Activated T-cell treated with anti-CD3 and anti-CD28 coated beads, Interleukin-2, amount 50 U/mL, for 4 hours (primary cell): Measurements from ENCODE around the gene NOTUM. TPM values are rescaled to one million over a fixed set of nuclear protein-coding genes. Genes with fewer than 3 reads are reported as not detected.

Experiments
- ATAC-seq, 2 donors: fragments of 200-7000 bp; cut with Tn5 transposase; one replicate each; pipeline ENCODE4 v1.10.0; 2021
- DNase-seq: peaks from one replicate; pipeline ENCODE4 v3.0.0-alpha.2; 2020
- H3K27me3 Mint-ChIP-seq: one replicate; pipeline ENCODE4 v1.8.0; 2021; ENCODE audit warnings: low read depth, mixed read lengths
- H3K36me3 Mint-ChIP-seq: one replicate; pipeline ENCODE4 v1.8.0; 2022; ENCODE audit warnings: mixed read lengths; ENCODE audit not compliant: insufficient read depth
- H3K4me1 Mint-ChIP-seq: one replicate; pipeline ENCODE4 v1.8.0; 2021; ENCODE audit warnings: low read depth, mixed read lengths
- H3K4me3 Mint-ChIP-seq: one replicate; pipeline ENCODE4 v1.8.0; 2021; ENCODE audit warnings: mild to moderate bottlenecking, moderate library complexity, mixed read lengths
- H3K9me3 Mint-ChIP-seq: one replicate; pipeline ENCODE4 v1.8.0; 2021; ENCODE audit warnings: mixed read lengths
- total RNA-seq, 3 donors: library from RNA; stranded (reverse); gene quantifications; one replicate each; pipeline ENCODE4 v1.2.1, GENCODE V29; 2021

Gene NOTUM
- total RNA-seq, 3 donors from 2014 or later: 0.40 to 0.56 (median 0.41) TPM

DNA sequence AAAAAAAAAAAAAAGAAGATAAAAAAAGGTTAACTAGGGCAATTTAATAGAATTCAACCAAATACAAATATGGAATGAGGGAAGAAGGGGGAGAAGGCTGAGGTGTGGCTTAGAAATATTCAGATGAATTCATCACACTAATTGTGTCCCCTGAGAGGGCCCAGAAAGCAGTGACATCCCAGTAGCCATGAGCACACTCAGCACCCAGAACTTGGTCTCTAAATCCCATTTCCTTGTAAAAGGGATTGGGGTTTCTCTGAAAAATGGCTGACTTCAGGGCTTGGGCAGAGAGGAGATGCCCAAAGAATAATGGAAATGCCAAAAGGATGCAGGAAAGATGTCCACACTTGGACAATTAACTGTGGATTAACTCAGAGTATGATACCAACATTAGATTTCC is 12.4 kb upstream of the NOTUM start:
- Mint-ChIP-seq H3K4me1 (peaks cover 17% of the 10 kb centered on the region), H3K27me3 (no peaks in the 10 kb centered on the region), H3K36me3 (no peaks in the 10 kb centered on the region), H3K9me3 (no peaks in the 10 kb centered on the region), H3K4me3 (no peak overlapping the region)
- DNase-seq: no peak
- no peak for ATAC-seq

DNA sequence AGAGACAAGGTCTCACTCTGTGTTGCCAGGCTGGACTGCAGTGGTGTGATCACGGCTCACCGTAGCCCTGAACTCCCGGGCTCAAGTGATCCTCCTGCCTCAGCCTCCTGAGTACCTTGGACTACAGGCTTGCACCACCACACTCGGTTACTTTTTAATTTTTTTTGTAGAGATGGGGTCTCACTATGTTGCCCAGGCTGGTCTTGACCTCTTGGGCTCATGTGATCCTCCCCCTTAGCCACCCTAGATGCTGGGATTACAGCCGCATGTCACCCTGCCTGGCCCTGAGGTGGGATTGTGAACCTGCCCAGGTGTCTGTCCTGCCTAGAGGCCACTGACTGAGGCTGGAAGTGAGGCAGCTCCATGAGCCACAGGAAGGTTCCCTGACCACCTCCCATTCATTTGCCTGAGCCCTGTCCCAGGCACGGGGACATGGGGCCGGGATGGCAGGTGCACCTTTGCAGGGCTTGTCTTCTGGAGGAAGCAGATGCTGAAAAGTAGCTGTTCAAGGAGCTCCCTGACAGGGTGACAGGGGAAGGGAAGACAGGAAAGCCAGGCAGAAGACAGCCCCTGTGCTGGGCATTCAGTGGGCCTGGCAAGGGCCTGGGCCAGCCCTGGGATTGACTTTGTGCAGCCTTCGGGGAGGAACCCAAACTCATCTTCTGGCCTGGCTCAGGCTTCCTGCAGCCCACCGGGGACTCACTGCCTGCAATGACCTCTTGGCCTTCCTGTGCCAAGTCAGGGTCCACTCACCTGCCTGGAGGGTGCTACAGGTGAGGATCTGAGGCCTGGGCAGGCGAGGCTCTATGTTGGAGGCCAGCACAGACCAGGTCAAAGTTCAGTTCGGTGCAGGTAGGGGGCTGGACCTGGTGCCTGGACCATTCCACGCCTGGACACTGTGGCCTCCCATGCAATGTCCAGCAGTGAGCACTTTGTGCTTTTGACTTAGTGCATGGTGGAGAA is 8.1 kb upstream of the NOTUM start:
- Mint-ChIP-seq H3K4me1 (peaks cover 11% of the 10 kb centered on the region), H3K27me3 (no peaks in the 10 kb centered on the region), H3K4me3 (no peak overlapping the region), H3K36me3 (no peaks in the 10 kb centered on the region), H3K9me3 (no peaks in the 10 kb centered on the region)
- ATAC-seq (no peak), DNase-seq (no peak)

DNA sequence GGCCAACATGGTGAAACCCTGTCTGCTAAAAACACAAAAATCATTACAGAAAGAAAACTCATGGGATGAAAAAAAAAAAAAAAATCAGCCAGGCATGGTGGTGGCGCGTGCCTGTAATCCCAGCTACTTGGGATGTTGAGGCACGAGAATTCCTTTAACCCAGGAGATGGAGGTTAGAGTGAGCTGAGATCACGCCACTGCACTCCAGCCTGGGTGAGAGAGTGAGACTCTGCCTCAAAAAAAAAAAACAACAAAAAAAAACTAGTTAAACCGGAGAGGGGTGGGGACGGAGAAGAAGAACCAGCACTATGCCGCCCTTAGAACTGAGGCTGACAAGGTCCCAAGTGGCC is 7.4 kb upstream of the NOTUM start:
- Mint-ChIP-seq H3K36me3 (no peaks in the 10 kb centered on the region), H3K9me3 (no peaks in the 10 kb centered on the region), H3K4me1 (peaks cover 11% of the 10 kb centered on the region), H3K4me3 (peak overlapping the region; percentile 61), H3K27me3 (no peaks in the 10 kb centered on the region)
- DNase-seq (no peak), ATAC-seq (no peak)

DNA sequence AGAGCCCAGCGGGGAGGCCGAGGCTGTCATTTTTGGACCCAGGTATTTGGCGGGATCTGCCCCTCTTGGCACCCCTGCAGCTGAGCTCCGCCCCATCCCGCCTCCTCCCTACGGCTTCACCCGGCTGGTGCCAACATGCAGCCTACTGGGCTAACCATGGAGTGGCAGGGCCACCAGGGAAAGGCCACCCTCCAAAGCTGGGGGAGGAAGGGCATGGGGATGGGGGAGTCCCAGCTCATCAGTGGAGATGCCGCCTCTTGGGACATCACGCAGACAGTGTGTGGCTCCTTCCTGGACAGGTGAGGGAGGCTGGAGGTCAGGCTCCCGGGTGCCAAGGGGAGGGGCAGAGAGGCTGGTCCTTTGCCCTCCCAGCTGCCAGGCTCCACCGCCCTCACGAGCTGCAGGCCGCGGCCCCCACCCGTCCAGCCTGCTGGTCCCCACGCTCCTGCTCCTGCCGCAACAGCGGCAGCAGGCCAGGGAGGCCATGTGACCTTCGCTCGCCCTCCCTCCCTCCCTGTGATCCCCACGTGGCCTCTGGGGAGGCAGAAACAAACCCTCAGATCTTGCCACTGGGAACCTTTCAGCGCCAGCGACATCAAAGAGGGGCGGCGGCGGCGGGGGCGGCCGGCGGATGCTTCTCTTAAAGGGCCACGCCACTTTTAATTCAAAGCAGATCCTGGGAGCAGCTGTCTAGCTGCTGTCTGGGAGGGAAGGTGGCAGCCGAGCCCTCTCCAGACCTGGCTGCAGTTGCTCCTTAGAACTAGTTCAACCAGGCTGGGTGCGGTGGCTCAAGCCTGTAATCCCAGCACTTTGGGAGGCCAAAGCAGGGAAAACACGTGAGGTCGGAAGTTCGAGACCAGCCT is 6.8 kb upstream of the NOTUM start:
- Mint-ChIP-seq H3K36me3 (no peaks in the 10 kb centered on the region), H3K9me3 (no peaks in the 10 kb centered on the region), H3K4me3 (peak overlapping the region; percentile 61), H3K27me3 (peaks cover 2% of the 10 kb centered on the region), H3K4me1 (peaks cover 11% of the 10 kb centered on the region)
- peak; percentile 96 to 98 for ATAC-seq
- peak; percentile 89 for DNase-seq

DNA sequence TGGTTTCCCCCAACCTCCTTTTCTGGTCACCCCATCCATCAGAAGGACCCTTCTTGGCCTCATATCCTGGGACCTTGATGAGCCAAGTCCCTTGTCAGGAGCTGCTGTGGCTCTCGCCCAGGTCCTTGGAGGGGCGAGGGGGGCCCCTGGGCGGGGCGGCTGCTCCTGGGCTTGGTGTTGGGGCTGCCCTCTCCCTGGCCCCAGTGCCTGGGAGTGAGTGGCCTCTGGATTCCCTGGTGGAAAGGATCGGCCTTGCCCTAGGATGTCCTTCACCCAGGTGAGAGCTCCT is 6.2 kb upstream of the NOTUM start:
- Mint-ChIP-seq H3K9me3 (no peaks in the 10 kb centered on the region), H3K36me3 (no peaks in the 10 kb centered on the region), H3K4me3 (no peak overlapping the region), H3K4me1 (peaks cover 11% of the 10 kb centered on the region), H3K27me3 (peaks cover 4% of the 10 kb centered on the region)
- ATAC-seq (peak in 1 of 2 donors; percentile 4), DNase-seq (no peak)

DNA sequence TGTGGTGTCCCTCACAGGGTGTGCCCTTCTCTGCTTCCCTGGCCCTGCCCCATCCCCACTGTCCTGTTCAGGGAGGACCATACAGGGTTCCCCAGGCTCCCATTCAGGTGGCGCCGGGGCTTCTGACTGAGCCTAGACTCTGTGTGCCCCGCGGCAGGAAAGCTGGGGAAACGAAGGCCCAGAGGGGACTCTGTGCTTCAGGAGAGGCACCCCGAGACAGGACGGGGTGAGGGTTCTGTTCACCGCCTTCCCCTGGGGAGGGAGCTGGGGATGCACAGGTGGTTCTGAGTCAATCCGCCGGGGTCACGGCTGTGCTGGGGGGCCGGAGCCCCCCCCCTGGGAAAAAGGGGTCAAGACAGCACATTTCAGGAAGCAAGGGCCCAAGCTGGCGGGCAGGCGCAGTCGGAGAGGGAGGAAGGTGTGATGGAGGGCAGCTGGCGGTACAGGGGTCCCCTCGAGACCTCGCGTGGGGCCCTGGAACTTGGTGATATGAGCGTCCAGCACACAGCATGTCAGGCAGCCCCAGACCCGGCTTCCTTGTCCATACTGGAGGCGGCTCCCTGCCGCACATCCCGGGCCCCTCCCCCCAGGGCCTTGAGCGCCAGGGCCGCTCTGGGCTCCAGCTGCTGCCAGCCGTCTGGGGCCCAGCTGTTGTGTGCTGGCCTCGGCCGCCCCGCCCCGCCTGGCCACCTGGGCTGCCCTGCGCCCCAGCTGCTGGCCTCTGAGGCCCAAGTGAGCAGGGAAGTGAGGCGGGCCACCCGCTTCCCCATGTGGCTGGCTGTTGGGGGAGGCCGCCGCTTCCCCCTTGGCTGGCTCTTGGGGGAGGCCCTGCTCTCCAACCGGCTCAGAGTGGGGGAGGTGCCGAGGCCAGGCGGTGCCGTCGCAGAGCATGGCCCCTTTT is 5.6 kb upstream of the NOTUM start:
- Mint-ChIP-seq H3K9me3 (no peaks in the 10 kb centered on the region), H3K27me3 (peaks cover 6% of the 10 kb centered on the region), H3K4me3 (no peak overlapping the region), H3K4me1 (peaks cover 11% of the 10 kb centered on the region), H3K36me3 (no peaks in the 10 kb centered on the region)
- DNase-seq: no peak
- no peak for ATAC-seq

DNA sequence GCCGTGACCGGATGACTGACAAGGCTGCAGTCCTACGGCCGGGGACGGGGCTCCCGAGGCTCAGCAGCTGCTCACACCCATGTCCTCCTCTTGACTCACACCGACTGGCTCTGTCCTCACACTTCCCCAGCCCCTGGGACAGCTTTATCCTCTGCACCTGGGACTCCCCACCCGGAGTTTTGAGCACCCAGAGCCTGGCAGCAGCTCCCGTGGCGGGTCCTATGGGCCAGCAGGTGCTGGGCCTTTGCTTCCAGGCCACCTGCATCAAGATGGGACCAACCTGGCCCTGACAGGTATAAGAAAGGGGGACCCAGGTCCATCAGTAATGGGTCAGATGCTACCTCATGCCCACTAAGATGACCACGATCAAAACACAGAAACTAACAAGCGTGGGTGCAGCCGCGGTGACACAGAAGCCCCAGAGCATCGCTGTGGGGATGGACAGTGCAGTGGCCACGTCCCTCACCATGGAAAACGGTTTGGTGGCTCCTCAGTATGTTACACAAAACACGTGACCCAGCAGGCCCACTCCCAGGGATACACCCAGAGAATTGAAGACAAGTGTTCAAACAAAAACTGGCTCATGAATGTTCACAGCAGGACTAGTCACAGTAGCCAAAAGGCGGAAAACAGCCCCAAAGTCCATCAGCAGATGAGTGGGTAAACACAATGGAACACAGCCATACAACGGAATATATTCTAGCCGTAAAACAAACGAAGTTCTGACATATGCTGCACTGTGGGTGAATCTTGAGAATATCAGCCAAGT is 3.3 kb upstream of the NOTUM start:
- ATAC-seq: no peak
- no peak overlapping the region for H3K4me3 Mint-ChIP-seq

DNA sequence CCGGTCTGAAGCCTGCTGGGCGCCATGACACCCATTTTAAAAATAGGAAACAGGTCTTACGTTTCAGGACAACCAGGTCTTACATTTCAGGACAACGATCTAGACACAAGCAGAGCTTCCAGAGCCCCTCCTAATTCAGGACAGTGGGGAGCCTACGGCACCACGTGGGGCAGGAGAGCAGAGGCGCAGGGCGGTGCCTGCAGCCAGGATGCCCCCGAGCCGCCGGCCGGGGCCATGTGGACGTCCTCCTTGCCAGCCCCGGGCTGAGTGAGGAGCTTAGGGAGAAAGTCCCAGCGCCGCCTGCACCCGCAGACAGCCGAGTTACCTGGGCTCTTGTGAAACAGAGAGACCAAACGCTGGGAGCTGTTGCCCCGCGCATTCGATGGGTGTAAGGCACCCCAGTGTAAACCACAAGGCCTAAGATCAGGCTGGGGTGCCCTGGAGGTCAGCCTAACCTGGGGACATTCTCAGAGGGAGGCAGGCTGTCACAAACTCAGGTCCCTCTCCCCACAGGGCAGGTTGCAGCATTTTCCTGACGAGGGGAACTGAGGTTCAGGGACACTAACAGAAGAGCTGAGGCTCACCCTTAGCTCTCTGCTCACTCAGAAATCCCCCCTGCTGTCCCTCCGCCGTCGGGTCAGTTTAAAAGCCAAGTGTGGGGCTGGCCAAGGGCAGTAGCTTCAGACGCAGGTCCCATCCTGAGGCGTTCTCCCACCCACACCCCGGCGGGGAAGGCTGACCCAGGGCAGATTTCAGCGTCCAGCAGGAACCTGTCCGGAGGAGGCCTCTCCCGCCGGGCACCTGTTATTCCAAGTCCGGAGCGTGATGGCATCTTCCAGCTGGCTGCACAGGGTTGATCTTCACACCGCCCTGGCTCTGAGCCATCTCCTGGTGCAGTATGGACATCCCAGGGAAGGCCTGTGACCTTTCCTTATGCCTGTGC is 1.8 kb upstream of the NOTUM start:
- Mint-ChIP-seq H3K36me3 (no peaks in the 10 kb centered on the region), H3K4me3 (no peak overlapping the region), H3K9me3 (no peaks in the 10 kb centered on the region), H3K27me3 (peaks cover 18% of the 10 kb centered on the region), H3K4me1 (peaks cover 3% of the 10 kb centered on the region)
- ATAC-seq (no peak), DNase-seq (no peak)

More for the DNA sequence above, 3.3 kb upstream of the NOTUM start:
- Mint-ChIP-seq H3K4me1 (peaks cover 11% of the 10 kb centered on the region), H3K36me3 (no peaks in the 10 kb centered on the region), H3K27me3 (peaks cover 8% of the 10 kb centered on the region), H3K9me3 (no peaks in the 10 kb centered on the region)
- DNase-seq: no peak

DNA sequence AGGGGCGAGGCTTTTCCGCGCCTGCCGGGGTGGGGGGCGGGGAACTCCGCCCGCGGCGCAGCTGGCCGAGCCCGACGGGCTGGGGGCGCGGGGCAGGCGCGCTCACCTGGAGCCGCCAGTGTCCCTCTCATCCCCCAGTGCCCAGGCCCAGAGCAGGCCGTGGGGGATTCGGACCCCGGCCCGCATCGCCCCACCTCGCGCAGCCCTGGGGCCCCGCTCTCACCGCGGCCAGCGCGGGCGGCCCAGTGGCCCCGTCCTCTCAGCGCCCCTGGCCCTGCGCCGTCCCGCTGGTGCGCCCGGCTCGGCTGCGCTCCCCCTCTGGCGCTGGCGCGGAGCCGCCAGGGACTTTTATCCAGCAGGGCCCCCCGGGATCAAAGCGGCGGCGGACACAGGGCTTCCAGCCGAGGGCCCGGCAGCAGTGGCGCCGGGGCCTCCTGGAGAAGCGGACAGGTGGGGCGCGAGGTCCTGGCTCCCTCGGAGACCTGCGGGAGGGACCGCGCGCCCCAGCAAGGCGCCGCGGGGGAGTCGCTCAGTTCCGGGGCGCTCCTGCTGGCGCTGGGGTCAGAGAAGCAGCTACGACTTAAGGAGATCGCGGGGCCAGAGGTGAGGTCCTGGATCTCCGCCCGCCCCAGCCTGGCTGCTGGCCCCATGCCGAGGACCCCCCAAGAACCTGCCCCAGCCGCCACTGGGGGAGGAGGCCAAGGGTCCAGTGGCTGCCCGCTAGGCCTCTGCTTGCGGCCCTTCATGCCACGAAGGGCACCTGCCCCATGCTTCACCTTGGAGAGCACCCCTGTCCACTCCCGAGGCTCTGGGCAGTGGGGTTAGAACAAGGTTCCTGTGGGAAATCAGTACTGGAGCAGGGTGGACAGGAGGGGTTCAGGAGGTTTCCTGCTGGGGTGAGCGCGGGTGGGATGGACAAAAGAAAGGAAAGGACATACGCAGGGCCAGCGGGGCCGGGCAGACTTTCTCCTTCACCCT is 823 bp upstream of the NOTUM start:
- no peak for ATAC-seq
- H3K9me3 Mint-ChIP-seq: no peaks in the 10 kb centered on the region
- peaks cover 23% of the 10 kb centered on the region for H3K27me3 Mint-ChIP-seq
- H3K4me3 Mint-ChIP-seq: no peak overlapping the region
- DNase-seq: no peak
- H3K4me1 Mint-ChIP-seq: peaks cover 3% of the 10 kb centered on the region
- no peaks in the 10 kb centered on the region for H3K36me3 Mint-ChIP-seq

DNA sequence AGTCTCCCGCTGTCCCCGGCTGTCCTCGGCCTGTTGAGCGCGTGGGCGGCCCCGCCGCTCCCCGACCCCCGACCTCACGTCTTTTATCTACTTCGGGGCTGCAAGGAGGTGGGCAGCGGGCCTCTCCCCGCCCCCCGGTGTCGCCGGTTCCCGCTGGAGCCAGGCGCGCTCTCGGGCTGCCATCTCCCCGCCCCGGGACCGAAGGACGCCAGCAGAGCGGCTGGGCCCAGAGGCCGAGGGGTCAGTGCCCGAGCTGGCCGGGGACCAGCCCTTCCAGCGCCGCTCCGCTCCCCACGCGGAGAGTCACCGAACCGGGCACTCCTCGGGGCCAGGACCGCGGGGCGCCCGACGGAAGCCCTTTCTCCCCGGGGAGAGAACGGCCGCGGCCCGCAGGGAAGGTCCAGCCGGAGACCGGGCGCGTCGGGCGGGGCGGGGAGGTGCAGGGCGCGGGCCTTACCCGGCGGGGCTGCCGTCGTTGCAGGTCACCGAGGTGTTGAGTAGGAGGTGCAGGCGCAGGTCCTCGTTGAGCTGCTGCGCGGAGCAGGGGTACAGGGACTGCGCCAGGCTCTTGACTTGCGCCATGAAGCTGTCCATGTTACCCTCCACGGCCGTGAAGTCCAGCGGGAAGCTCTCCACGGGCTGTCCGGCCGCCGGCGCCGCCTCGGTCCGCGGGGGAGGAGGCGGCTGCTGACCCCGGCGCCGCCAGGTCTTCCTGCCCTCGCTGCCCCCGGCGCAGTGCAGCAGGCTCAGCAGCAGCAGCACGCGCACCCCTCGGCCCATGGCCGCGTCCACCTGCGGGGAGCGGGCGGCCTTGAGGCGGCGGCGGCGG is 643 bp downstream of the NOTUM start:
- no peak overlapping the region for H3K4me3 Mint-ChIP-seq
- H3K27me3 Mint-ChIP-seq: peaks cover 23% of the 10 kb centered on the region
- DNase-seq: no peak
- H3K9me3 Mint-ChIP-seq: no peaks in the 10 kb centered on the region
- H3K36me3 Mint-ChIP-seq: no peaks in the 10 kb centered on the region
- peaks cover 3% of the 10 kb centered on the region for H3K4me1 Mint-ChIP-seq
- ATAC-seq: peak in 1 of 2 donors; percentile 2

DNA sequence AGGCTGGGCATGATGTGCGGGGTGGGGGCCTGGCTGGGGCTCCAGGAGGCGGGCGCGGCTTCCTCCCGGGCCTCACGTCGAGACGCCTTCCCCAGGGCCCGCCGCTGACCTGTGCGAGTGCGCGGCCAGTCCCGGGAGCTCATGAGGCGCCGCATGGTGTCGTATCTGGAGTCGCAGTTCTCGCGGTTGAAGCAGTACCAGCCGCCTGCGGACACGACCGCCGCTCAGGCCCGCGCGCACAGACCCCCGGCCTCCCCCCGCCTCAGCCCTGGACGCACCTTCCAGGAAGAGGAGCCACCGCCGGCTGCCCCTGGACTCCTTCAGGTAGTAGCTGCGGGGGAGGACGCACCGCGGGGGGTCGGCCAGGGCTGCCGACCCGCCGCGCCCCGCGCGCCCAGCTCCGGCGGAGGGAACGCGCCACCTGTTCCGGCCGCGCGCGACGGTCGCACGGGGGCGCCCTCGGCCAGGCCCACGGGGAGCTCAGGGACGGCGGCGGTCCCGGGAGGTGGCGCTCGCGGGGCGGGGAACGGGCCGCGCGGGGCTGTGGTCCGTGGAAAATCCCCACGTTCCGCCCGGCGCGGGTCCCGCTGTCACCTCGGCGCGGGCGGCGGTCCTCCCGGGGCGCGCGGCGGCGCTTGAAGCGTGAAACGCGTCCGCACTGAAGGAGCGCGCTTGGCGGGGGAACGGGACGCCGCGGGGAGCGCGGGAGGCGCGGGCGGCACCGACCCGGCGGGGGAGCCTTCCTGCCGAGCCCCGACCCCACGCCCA is 1.4 kb downstream of the NOTUM start:
- no peaks in the 10 kb centered on the region for H3K36me3 Mint-ChIP-seq
- H3K4me3 Mint-ChIP-seq: no peak overlapping the region
- peaks cover 3% of the 10 kb centered on the region for H3K4me1 Mint-ChIP-seq
- peak; percentile 84 for DNase-seq
- H3K27me3 Mint-ChIP-seq: peaks cover 23% of the 10 kb centered on the region
- peak; percentile 93 to 95 for ATAC-seq
- no peaks in the 10 kb centered on the region for H3K9me3 Mint-ChIP-seq
